ENCODE data around the gene CIITA. TPM values are rescaled to one million over a fixed set of nuclear protein-coding genes. Genes with fewer than 3 reads are reported as not detected.

CIITA gene
- total and polyA plus RNA-seq, 9 of the 15 experiments (the other 6 are each of a cell fraction or from before 2014, with no cell fraction given): 0.01 to 0.20 (median 0.11) TPM; not detected in 4

GRCh38 chr16:10934325-10935107 is 57.5 kb downstream of the CIITA start:
- no peaks in the 10 kb centered on the region for H3K9me3 ChIP-seq (replicated peaks; ENCODE audit: control insufficient read depth, insufficient read depth, low read depth, low read length)
- no TSS peak for BruUV-seq (replicated peaks)
- DNase-seq (ENCODE audit: extremely low read depth in 1 of 4, low spot score in 3 of 4) (no peak), ATAC-seq (no peak), FAIRE-seq (no peak)
- peaks cover 36% of the 10 kb centered on the region for H3K79me2 ChIP-seq (ENCODE audit: control insufficient read depth, insufficient read depth, low read length)
- H3K9me1 ChIP-seq (ENCODE audit: control insufficient read depth, insufficient read depth, low read length): peaks cover 8% of the 10 kb centered on the region
- in situ Hi-C loops (cut with MboI): loop anchor here (10.0 kb wide), 1 partner anchor 680 kb away; no protein-coding TSS in a partner anchor
- H3K4me2 ChIP-seq (ENCODE audit: insufficient read depth, low read length): no peak overlapping the region
- no peak overlapping the region for H2AFZ ChIP-seq (ENCODE audit: low read depth, low read length)
- POLR2A ChIA-PET: interaction anchor here (1.6 kb wide), 1 partner anchor 12 kb away, joined by 5 read pairs; no protein-coding TSS in a partner anchor
- H3K36me3 ChIP-seq (ENCODE audit: control insufficient read depth, insufficient read depth, low read length): peaks cover 54% of the 10 kb centered on the region
- intact Hi-C loops (cut with micrococcal nuclease): no loop called here
- no peak overlapping the region for H3K9ac ChIP-seq (ENCODE audit: insufficient read depth in 1 of 2, low read depth in 2 of 2, low read length in 2 of 2)
- CTCF ChIA-PET (ENCODE audit: low intra/inter-chr PET ratio): no interaction called here
- no peak overlapping the region for H3K27ac ChIP-seq (ENCODE audit: extremely low read depth, low read depth, low read length)
- no peak for TF ChIP-seq ARID4B (CRISPR knock-in tag; IDR thresholded peaks at IDR 0.05)
- no peak for TF ChIP-seq KAT7 (CRISPR knock-in tag; IDR thresholded peaks at IDR 0.05; ENCODE audit: borderline replicate concordance)
- TF ChIP-seq ETV5 (CRISPR knock-in tag; IDR thresholded peaks at IDR 0.05; ENCODE audit: low read depth): no peak
- TF ChIP-seq STAT6 (CRISPR knock-in tag; IDR thresholded peaks at IDR 0.05): no peak
- no peak for TF ChIP-seq KDM4B (IDR thresholded peaks at IDR 0.05; ENCODE audit: borderline replicate concordance in 2 of 2, low read depth in 1 of 2)
- no peak for TF ChIP-seq ZNF436 (CRISPR knock-in tag; IDR thresholded peaks at IDR 0.05)
- no peak for TF ChIP-seq ARNT (IDR thresholded peaks at IDR 0.05)
- no peak for TF ChIP-seq TEAD4 (IDR thresholded peaks at IDR 0.05; ENCODE audit: low read length)
- TF ChIP-seq TEAD4 (CRISPR knock-in tag; IDR thresholded peaks at IDR 0.05; ENCODE audit: borderline replicate concordance): no peak
- no peak for TF ChIP-seq ZNF239 (CRISPR knock-in tag; IDR thresholded peaks at IDR 0.05)
- no peak for TF ChIP-seq PTRF (tag; IDR thresholded peaks at IDR 0.05)
- H3K27me3 ChIP-seq (ENCODE audit: control insufficient read depth in 2 of 2, insufficient read depth in 2 of 2, low read length in 2 of 2): no peaks in the 10 kb centered on the region
- peaks cover 47% of the 10 kb centered on the region for H4K20me1 ChIP-seq (replicated peaks; ENCODE audit: control insufficient read depth, insufficient read depth, low read length)
- H3K4me3 ChIP-seq: no peak overlapping the region
- peaks cover 5 to 21% of the 10 kb centered on the region in 2 experiments; a peak in 4 of 5 replicates for H3K4me1 ChIP-seq (replicated peaks in 1 of 2; ENCODE audit: control insufficient read depth in 2 of 2, insufficient read depth in 2 of 2, low read length in 2 of 2)
- 90% methylated on average over 11 of the region's 13 CpGs for WGBS (ENCODE audit: insufficient coverage, low coverage, missing lambda C conversion rate)
